ENCODE measurements around the gene PDE6D.
"Not testable (repeated sequence)": the region's sequence is repeated elsewhere in the genome, so short reads cannot be mapped to it uniquely, and the experiment has no call there.

PDE6D gene

DNA sequence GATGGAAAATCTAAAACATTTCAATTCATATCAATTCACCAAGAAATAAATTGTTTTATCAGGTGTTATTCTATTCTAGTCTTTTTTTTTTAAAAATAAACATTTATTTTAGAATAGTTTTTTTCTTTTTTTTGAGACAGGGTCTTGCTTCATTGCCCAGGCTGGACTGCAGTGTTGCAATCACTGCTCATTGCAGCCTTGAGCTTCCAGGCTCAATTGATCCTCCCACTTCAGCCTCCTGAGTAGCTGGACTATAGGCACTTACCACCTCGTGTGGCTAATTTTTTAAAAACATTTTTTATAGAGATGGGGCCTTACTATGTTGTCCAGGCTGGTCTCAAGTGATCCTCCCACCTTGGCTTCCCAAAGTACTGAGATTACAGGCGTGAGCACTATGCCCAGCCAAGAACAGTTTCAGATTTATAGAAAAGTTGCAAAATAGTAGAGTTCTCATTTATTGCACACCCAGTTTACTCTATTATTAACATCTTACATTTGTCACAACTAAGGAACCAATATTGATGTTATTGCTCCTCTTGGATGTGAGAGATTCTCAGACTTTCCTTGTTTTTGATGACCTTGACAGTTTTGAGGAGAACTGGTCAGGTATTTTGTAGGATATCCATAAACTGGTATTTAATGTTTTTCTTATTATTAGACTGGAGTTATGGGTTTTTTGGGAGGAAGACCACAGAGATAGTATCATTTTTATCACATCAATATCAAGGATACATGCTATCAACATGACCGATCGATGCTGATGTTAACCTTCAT is 29.9 kb downstream of the PDE6D start:
- DNase-seq (ENCODE audit: low read depth in 2 of 2), result no peak
- H3K4me3 ChIP-seq (replicated peaks in 1 of 2; ENCODE audit: low read depth in 2 of 2, low read length in 2 of 2), result no peak overlapping the region
- TF ChIP-seq, protein P1, sequence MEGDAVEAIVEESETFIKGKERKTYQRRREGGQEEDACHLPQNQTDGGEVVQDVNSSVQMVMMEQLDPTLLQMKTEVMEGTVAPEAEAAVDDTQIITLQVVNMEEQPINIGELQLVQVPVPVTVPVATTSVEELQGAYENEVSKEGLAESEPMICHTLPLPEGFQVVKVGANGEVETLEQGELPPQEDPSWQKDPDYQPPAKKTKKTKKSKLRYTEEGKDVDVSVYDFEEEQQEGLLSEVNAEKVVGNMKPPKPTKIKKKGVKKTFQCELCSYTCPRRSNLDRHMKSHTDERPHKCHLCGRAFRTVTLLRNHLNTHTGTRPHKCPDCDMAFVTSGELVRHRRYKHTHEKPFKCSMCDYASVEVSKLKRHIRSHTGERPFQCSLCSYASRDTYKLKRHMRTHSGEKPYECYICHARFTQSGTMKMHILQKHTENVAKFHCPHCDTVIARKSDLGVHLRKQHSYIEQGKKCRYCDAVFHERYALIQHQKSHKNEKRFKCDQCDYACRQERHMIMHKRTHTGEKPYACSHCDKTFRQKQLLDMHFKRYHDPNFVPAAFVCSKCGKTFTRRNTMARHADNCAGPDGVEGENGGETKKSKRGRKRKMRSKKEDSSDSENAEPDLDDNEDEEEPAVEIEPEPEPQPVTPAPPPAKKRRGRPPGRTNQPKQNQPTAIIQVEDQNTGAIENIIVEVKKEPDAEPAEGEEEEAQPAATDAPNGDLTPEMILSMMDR (IDR thresholded peaks at IDR 0.05; ENCODE audit: low read depth, low read length), result no peak

DNA sequence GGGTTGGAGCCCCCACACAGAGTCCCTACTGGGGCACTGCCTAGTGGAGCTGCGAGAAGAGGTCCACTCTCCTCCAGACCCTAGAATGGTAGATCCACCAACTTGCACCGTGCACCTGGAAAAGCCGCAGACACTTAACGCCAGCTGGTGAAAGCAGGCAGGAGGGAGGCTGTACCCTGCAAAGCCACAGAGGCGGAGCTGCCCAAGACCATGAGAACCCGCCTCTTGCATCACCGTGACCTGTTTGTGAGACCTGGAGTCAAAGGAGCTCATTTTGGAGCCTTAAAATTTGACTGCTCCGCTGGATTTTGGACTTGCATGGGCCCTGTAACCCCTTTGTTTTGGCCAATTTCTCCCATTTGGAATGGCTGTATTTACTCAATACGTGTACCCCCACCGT is 32.1 kb downstream of the PDE6D start:
- not testable (repeated sequence) for DNase-seq (ENCODE audit: low read depth in 2 of 2); H3K4me3 ChIP-seq (replicated peaks in 1 of 2; ENCODE audit: low read depth in 2 of 2, low read length in 2 of 2)

DNA sequence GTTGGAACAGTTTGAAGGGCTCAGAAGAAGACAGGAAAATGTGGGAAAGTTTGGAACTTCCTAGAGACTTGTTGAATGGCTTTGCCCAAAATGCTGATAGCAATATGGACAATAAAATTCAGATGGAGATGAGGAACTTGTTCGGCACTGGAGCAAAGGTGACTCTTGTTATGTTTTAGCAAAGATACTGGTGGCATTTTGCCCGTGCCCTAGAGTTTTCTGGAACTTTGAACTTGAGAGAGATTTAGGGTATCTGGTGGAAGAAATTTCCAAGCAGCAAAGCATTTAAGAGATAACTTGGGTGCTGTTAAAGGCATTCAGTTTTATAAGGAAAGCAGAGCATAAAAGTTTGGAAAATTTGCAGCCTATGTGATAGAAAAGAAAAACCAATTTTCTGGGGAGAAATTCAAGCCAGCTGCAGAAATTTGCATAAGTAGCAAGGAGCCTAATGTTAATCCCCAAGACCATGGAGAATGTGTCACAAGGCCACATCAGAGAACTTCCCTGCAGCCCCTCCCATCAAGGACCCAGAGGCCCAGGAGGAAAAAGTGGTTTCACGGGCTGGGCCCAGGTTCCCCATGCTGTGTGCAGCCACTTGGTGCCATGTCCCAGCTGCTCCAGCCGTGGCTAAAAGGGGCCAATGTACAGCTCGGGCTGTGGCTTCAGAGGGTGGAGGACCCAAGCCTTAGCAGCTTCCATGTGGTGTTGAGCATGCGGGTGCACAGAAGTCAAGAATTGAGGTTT is 32.8 kb downstream of the PDE6D start:
- not testable (repeated sequence) for DNase-seq (ENCODE audit: low read depth in 2 of 2); H3K4me3 ChIP-seq (replicated peaks in 1 of 2; ENCODE audit: low read depth in 2 of 2, low read length in 2 of 2)

DNA sequence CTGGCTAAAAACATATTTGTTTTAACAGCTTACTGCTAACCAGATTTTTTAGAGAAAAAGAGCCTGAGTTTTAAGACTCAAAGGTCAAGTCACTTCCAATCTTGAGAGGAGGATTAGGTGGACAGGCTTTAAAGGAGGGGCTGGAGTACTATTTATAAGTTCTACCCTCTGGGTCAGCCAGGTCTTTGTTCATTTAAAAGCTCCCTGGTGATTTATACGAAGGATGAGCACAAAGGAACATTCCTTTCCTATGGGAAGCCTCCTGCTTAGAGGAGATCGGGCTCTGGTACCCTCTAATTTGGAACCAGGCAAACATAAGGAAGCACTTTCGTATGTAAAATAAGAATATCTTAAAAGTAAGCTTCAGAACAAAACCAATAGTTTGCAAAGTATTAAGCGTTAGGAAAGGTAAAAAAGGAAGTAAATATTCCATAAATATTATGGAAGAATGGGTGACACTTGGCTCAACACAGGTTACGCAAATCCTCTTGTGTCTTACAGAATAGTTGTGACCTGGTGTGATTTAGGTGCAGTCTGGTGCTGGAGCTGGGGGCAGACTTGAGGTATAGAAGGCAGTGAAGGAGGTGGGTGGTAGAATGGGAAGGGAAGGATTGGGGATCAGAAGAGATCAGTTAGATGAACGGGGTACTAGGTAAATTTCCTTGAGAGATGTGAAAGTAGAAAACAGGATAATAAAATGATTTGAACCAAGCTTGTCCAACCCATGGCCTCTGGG is 35.6 kb downstream of the PDE6D start:
- H3K4me3 ChIP-seq (replicated peaks in 1 of 2; ENCODE audit: low read depth in 2 of 2, low read length in 2 of 2), result no peak overlapping the region
- TF ChIP-seq, protein P1 (IDR thresholded peaks at IDR 0.05; ENCODE audit: low read depth, low read length), result no peak
- DNase-seq (ENCODE audit: low read depth in 2 of 2), result no peak

DNA sequence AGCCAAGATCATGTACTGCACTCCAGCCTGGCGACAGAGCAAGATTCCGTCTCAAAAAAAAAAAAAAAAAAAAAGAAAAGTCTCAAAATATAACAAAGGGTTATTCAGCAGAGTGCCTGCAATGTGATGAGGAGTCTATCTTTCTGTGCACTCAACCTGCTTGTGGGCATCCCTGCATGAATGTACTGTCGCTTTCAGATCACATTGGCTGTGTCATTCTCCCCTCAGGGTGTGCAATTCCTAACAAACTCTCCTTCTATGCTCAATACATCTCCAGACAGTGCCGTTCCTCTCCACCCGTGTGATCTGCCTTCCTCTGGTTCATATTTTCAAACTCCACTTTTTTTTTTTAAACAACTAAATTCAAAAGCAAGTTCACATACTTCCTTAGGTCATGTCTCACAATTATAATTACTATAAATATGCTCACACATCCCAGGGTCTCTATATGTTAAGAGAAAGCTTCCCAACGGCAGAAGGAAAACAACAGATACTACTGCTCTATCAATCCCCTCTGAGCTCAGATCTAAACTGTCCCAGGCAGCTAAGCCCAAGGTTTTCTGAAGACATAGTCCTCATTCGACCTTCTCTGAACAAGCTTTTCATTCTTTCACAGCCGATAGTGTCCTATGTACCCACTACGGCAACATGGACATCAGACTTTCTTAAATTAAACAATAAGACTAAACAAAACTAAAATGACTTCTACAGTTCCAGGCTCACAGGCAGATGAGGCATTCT is 37.5 kb downstream of the PDE6D start:
- no peak for DNase-seq (ENCODE audit: low read depth in 2 of 2)
- TF ChIP-seq, protein P1 (IDR thresholded peaks at IDR 0.05; ENCODE audit: low read depth, low read length), result no peak
- H3K4me3 ChIP-seq (replicated peaks in 1 of 2; ENCODE audit: low read depth in 2 of 2, low read length in 2 of 2), result no peak overlapping the region

DNA sequence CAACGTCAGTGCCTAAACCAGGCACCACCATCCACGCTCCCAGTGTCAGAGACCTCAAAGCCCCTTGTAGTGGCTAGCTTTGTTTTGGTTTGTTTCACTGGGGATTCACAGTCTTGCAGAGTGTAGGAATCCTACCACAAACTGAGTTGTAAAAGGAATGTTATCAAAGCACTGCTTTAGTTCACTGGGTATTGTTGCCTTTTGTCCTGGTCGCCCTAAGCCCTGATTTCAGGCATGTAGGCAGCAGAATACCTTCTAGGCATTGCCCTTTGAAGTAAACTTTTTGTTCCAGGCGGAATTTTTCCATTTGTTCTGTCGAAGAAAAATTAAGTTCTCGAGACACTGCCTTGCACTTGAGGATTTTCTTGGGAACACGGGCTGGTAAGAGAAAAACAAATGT is 43.3 kb downstream of the PDE6D start:
- no peak overlapping the region for H3K4me3 ChIP-seq (replicated peaks in 1 of 2; ENCODE audit: low read depth in 2 of 2, low read length in 2 of 2)
- TF ChIP-seq, protein P1 (IDR thresholded peaks at IDR 0.05; ENCODE audit: low read depth, low read length), result no peak
- DNase-seq (ENCODE audit: low read depth in 2 of 2), result no peak

DNA sequence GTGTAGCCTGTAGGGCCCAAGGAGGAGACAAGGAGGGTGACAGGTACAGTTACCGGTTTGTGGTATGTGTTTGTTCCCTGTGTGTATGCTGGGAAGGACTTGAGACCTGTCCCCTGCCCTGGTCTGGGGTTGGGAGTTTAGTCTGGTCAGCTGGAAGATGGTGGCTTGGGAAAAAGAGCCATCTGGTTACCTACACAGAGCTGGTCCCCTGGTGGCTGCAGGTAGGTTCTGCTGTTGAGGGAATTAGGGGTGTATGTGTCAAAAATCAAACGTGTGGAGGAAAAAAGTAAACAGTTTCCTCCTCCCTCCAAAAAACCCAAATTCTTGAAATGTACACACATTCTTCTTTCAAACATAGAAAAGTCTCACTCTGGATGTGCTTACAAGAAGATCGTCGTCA is 48.5 kb downstream of the PDE6D start:
- H3K4me3 ChIP-seq (replicated peaks in 1 of 2; ENCODE audit: low read depth in 2 of 2, low read length in 2 of 2), result no peak overlapping the region
- DNase-seq (ENCODE audit: low read depth in 2 of 2), result no peak
- TF ChIP-seq, protein P1 (IDR thresholded peaks at IDR 0.05; ENCODE audit: low read depth, low read length), result no peak

Measured in cardiac fibroblast (primary cell).